Measurements from ENCODE around the gene ME3.

- TF ChIP-seq GATA3 (IDR thresholded peaks at IDR 0.05; ENCODE audit: low read depth, low read length) = no peak
- no peak for TF ChIP-seq GATA2 (IDR thresholded peaks at IDR 0.05; ENCODE audit: low read depth, low read length)
These were observed 44.5 kb downstream of the ME3 start for GRCh38 chr11:86627776-86628455.

All from SH-SY5Y (cell line).